Skeletal muscle satellite cell (primary cell): ENCODE results near the gene PRSS38.

ENCODE experiments used
- H3K27me3 ChIP-seq: 2 replicates; pipeline ENCODE4 v1.7.0; 2013; ENCODE audit warnings: low read length; ENCODE audit not compliant: control insufficient read depth, insufficient read depth
- H3K36me3 ChIP-seq: 2 replicates; pipeline ENCODE4 v1.7.0; 2013; ENCODE audit warnings: mild to moderate bottlenecking, control low read depth, low read length; ENCODE audit not compliant: insufficient read depth
- H3K4me1 ChIP-seq: 2 replicates; pipeline ENCODE4 v1.7.0; 2013; ENCODE audit warnings: low read length; ENCODE audit not compliant: control insufficient read depth, insufficient read depth
- H3K4me2 ChIP-seq: 2 replicates; pipeline ENCODE4 v1.7.0; 2013; ENCODE audit warnings: mild to moderate bottlenecking, low read length
- H3K4me3 ChIP-seq: 2 replicates; pipeline ENCODE4 v1.7.0; 2013; ENCODE audit warnings: low read length
- H3K9ac ChIP-seq: 2 replicates; pipeline ENCODE4 v1.7.0; 2013; ENCODE audit warnings: mild to moderate bottlenecking, low read depth, low read length, moderate library complexity
- H3K9me3 ChIP-seq: replicated peaks from 2 replicates; pipeline ENCODE4 v1.7.0; 2013; ENCODE audit warnings: mild to moderate bottlenecking, control low read depth, low read length

The PRSS38 gene

DNA sequence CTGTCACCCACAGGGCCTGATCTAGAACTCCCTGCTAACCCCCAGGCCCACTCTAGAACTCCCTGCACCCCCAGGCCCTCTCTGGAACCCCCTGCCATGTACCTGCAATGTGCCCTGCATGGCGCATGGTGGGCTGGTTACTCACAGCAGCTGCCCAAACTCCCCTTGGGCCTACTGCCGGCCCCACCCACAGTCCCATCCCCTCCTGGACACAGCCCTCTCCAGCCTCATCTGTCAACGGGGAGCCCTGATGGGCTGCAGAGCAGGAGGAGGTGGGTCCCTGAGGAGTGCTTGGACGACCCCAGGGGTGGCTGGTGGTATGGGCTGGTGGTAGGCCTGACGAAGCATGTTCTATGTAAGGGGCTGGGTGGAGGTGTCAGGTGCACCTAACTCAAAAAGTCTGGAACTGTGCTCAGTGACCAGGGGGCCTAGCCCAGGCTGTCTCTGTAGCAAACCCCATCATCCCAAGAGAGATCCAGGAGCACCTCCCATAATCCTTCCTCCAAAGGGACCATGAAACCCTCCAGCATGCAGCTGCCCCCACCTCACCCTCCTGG, 19.0 kb upstream of the PRSS38 start:
- H3K4me3 ChIP-seq = no peak overlapping the region
- H3K9ac ChIP-seq = no peak overlapping the region
- H3K36me3 ChIP-seq = no peaks in the 10 kb centered on the region
- H3K9me3 ChIP-seq = no peaks in the 10 kb centered on the region
- H3K27me3 ChIP-seq = peaks cover 20% of the 10 kb centered on the region
- H3K4me2 ChIP-seq = no peak overlapping the region
- peaks cover 19% of the 10 kb centered on the region for H3K4me1 ChIP-seq

- peaks cover 22% of the 10 kb centered on the region for H3K27me3 ChIP-seq
- H3K4me1 ChIP-seq = peaks cover 19% of the 10 kb centered on the region
- H3K4me3 ChIP-seq = no peak overlapping the region
- H3K9me3 ChIP-seq = no peaks in the 10 kb centered on the region
- no peak overlapping the region for H3K4me2 ChIP-seq
- no peak overlapping the region for H3K9ac ChIP-seq
- H3K36me3 ChIP-seq = no peaks in the 10 kb centered on the region
Observed at GRCh38 chr1:227797144-227797543, 18.3 kb upstream of the PRSS38 start.

- Histone ChIP-seq H3K27me3 (peaks cover 22% of the 10 kb centered on the region), H3K9ac (no peak overlapping the region), H3K4me3 (no peak overlapping the region), H3K9me3 (no peaks in the 10 kb centered on the region), H3K36me3 (no peaks in the 10 kb centered on the region), H3K4me2 (no peak overlapping the region), H3K4me1 (peaks cover 19% of the 10 kb centered on the region)
Observed at GRCh38 chr1:227797625-227798024, 17.9 kb upstream of the PRSS38 start.

- H3K4me3 ChIP-seq = no peak overlapping the region
- no peak overlapping the region for H3K9ac ChIP-seq
- H3K36me3 ChIP-seq = no peaks in the 10 kb centered on the region
- no peaks in the 10 kb centered on the region for H3K9me3 ChIP-seq
- H3K4me1 ChIP-seq = peaks cover 17% of the 10 kb centered on the region
- H3K4me2 ChIP-seq = no peak overlapping the region
- H3K27me3 ChIP-seq = peaks cover 22% of the 10 kb centered on the region
Observed at GRCh38 chr1:227798078-227798802, 17.2 kb upstream of the PRSS38 start.

GRCh38 chr1:227799756-227800155, 15.7 kb upstream of the PRSS38 start:
- no peak overlapping the region for H3K4me2 ChIP-seq
- no peaks in the 10 kb centered on the region for H3K9me3 ChIP-seq
- H3K27me3 ChIP-seq = peaks cover 24% of the 10 kb centered on the region
- H3K9ac ChIP-seq = no peak overlapping the region
- no peak overlapping the region for H3K4me3 ChIP-seq
- H3K4me1 ChIP-seq = peaks cover 2% of the 10 kb centered on the region
- H3K36me3 ChIP-seq = no peaks in the 10 kb centered on the region

DNA sequence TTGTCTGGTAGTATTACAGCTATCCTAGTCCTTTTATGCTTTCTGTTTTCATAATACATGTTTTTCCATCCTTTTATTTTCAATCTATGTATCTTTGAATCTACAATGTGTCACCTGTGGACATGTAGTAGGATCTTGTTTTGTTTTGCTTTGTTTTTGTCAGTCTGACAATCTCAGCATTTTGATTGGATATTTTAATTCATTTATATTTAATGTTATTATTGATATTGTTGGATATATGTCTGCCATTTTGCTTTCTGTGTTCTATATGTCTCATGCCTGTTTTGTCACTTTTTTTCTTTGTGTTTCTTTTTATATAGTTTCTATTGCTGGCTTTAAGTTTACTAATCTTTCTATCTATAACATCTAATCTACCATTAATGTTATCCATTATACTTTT, 11.5 kb upstream of the PRSS38 start:
- peaks cover 12% of the 10 kb centered on the region for H3K4me1 ChIP-seq
- H3K9me3 ChIP-seq = no peaks in the 10 kb centered on the region
- H3K9ac ChIP-seq = no peak overlapping the region
- H3K27me3 ChIP-seq = peaks cover 10% of the 10 kb centered on the region
- no peak overlapping the region for H3K4me2 ChIP-seq
- H3K36me3 ChIP-seq = no peaks in the 10 kb centered on the region
- no peak overlapping the region for H3K4me3 ChIP-seq

DNA sequence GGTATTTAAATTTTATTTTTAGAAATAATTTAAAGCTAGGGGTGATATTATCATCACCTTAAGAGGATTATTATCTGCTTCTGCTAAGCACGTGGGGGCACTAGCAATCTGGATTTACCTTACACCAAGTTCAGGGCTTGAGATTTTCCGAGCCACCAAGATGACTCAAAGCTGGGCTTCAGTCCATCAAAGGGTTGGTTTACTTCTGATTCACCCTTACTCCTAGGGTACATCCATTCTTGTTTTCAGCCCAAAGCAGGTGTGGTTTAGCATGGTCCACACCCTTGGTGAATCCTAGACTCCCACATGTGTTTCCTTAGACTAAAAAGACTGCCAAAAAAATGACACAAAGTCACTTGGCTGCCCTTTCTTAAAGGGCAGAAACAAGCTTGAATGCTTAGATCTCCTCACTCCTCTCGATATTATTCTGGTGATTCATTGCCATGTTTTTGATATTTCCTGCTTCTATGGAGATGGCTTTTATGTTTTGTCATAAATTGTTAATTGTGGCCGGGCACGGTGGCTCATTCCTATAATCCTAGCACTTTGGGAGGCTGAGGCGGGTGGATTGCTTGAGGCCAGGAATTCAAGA, 9.8 kb upstream of the PRSS38 start:
- Histone ChIP-seq H3K4me1 (peaks cover 12% of the 10 kb centered on the region), H3K9ac (no peak overlapping the region), H3K4me3 (no peak overlapping the region), H3K4me2 (no peak overlapping the region), H3K36me3 (no peaks in the 10 kb centered on the region), H3K9me3 (no peaks in the 10 kb centered on the region), H3K27me3 (peaks cover 5% of the 10 kb centered on the region)

- no peak overlapping the region for H3K4me3 ChIP-seq
- peaks cover 2% of the 10 kb centered on the region for H3K27me3 ChIP-seq
- peaks cover 12% of the 10 kb centered on the region for H3K4me1 ChIP-seq
Observed at GRCh38 chr1:227808566-227808965, 6.9 kb upstream of the PRSS38 start.

GRCh38 chr1:227809026-227809425, 6.4 kb upstream of the PRSS38 start:
- Histone ChIP-seq H3K36me3 (no peaks in the 10 kb centered on the region), H3K4me2 (no peak overlapping the region), H3K27me3 (peaks cover 2% of the 10 kb centered on the region), H3K9ac (no peak overlapping the region), H3K9me3 (no peaks in the 10 kb centered on the region), H3K4me3 (no peak overlapping the region), H3K4me1 (peaks cover 12% of the 10 kb centered on the region)

More at GRCh38 chr1:227808566-227808965, 6.9 kb upstream of the PRSS38 start:
- Histone ChIP-seq H3K36me3 (no peaks in the 10 kb centered on the region), H3K4me2 (no peak overlapping the region), H3K9ac (no peak overlapping the region), H3K9me3 (no peaks in the 10 kb centered on the region)

DNA sequence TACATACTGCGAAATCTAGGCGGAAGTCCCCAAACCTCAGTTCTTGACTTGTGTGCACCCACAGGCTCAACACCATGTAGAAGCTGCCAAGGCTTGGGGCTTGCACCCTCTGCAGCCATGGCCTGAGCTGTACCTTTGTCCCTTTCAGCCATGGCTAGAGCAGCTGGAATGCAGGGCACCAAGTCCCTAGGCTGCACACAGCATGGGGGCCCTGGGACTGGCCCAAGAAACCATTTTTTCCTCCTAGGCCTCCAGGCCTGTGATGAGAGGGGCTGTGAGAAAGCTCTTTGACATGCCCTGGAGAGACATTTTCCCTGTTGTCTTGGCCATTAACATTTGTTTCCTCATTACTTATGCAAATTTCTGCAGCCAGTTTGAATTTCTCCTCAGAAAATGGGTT, 1.5 kb upstream of the PRSS38 start:
- no peak overlapping the region for H3K4me2 ChIP-seq
- H3K9ac ChIP-seq = no peak overlapping the region
- no peak overlapping the region for H3K4me3 ChIP-seq
- no peaks in the 10 kb centered on the region for H3K27me3 ChIP-seq
- H3K36me3 ChIP-seq = no peaks in the 10 kb centered on the region
- H3K4me1 ChIP-seq = no peaks in the 10 kb centered on the region
- H3K9me3 ChIP-seq = no peaks in the 10 kb centered on the region

DNA sequence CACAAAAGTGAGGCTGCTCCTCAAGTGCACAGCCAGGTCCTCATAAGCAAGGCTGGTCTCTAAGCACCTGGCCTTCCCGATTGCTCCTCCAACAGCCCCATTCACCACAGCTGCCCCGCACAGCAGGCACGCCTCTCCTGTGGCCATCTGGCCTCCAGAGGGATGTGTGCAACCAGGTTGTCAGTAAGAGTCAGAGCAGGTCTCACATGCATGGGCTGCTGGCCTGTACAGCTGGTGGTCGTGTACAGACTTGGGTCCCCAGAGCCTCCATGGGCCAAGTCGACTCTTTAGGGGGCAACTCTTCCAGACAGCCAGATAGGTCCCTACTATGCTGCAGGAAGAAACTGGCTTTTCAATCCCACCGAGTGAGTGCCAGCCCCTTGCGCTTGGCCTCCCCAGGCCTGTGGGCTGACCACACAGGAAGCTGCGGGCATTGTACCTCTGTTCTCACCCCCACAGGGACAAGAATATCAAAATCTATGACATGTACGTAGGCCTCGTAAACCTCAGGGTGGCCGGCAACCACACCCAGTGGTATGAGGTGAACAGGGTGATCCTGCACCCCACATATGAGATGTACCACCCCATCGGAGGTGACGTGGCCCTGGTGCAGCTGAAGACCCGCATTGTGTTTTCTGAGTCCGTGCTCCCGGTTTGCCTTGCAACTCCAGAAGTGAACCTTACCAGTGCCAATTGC, 1.4 kb downstream of the PRSS38 start:
- Histone ChIP-seq H3K27me3 (no peaks in the 10 kb centered on the region), H3K36me3 (no peaks in the 10 kb centered on the region), H3K4me1 (no peaks in the 10 kb centered on the region), H3K9me3 (no peaks in the 10 kb centered on the region), H3K4me2 (no peak overlapping the region), H3K4me3 (no peak overlapping the region), H3K9ac (no peak overlapping the region)
